ENCODE data around the gene MOB4. TPM values are rescaled to one million over a fixed set of nuclear protein-coding genes. Genes with fewer than 3 reads are reported as not detected.
"Not testable (repeated sequence)": the region's sequence is repeated elsewhere in the genome, so short reads cannot be mapped to it uniquely, and the experiment has no call there.

Gene MOB4
- total RNA-seq, 1 donor from 2014 or later: 26.0 TPM

GRCh38 chr2:197576631-197577030, 60.8 kb downstream of the MOB4 start:
- Mint-ChIP-seq H3K27ac (no peak overlapping the region), H3K36me3 (peaks cover 25% of the 10 kb centered on the region), H3K4me3 (no peak overlapping the region), H3K4me1 (no peaks in the 10 kb centered on the region), H3K27me3 (ENCODE audit: low read depth) (no peaks in the 10 kb centered on the region), H3K9me3 (peaks cover 13% of the 10 kb centered on the region)
- TF ChIP-seq CTCF (IDR thresholded peaks at IDR 0.05; ENCODE audit: unreplicated experiment): no peak
- DNase-seq (ENCODE audit: low spot score in 2 of 2, unreplicated experiment in 2 of 2): no peak

DNA sequence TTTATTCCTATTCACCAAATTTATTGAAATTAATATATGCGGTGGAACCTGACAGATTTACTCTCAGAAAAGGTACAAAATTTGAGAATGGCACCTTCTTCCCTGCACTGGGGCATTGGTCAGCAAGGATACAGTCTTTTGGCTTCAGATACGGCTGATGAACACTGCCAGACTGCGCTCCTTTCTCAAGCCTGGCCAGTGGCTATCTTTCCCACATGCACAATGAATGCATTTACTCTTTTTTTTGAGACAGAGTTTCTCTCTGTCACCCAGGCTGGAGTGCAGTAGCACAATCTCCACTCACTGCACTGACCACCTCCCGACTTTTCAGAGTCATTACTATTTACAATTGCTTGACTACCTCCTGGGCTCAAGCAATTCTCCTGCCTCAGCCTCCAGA, 61.6 kb downstream of the MOB4 start:
- no peak for DNase-seq (ENCODE audit: low spot score in 2 of 2, unreplicated experiment in 2 of 2)
- no peaks in the 10 kb centered on the region for H3K4me1 Mint-ChIP-seq

GRCh38 chr2:197578294-197578693, 62.4 kb downstream of the MOB4 start:
- H3K9me3 Mint-ChIP-seq; H3K4me3 Mint-ChIP-seq; DNase-seq (ENCODE audit: low spot score in 2 of 2, unreplicated experiment in 2 of 2); H3K27me3 Mint-ChIP-seq (ENCODE audit: low read depth); H3K27ac Mint-ChIP-seq; H3K4me1 Mint-ChIP-seq: not testable (repeated sequence)
- H3K36me3 Mint-ChIP-seq: peaks cover 13% of the 10 kb centered on the region

More for the DNA sequence above, 61.6 kb downstream of the MOB4 start:
- Mint-ChIP-seq H3K27me3 (ENCODE audit: low read depth) (no peaks in the 10 kb centered on the region), H3K36me3 (peaks cover 21% of the 10 kb centered on the region), H3K27ac (no peak overlapping the region), H3K9me3 (peaks cover 13% of the 10 kb centered on the region), H3K4me3 (no peak overlapping the region)
- no peak for TF ChIP-seq CTCF (IDR thresholded peaks at IDR 0.05; ENCODE audit: unreplicated experiment)

DNA sequence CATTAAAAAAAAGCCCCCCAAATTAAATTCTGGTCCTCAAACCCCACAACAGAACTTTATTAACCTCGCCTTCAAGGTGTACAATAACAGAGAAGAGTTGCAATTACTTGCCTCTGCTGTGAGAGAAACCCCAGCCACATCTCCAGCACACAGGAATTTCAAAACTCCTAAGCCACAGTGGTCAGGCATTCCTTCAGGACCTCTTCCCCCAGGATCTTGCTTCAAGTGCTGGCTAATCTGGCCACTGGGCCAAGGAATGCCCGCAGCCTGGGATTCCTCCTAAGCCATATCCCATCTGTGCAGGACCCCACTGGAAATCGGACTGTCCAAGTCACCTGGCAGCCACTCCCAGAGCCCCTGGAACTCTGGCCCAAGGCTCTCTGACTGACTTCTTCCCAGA, 64.3 kb downstream of the MOB4 start:
- H3K36me3 Mint-ChIP-seq; H3K4me3 Mint-ChIP-seq; H3K4me1 Mint-ChIP-seq; DNase-seq (ENCODE audit: low spot score in 2 of 2, unreplicated experiment in 2 of 2); H3K9me3 Mint-ChIP-seq; H3K27me3 Mint-ChIP-seq (ENCODE audit: low read depth); H3K27ac Mint-ChIP-seq: not testable (repeated sequence)

- H3K9me3 Mint-ChIP-seq; H3K27me3 Mint-ChIP-seq (ENCODE audit: low read depth); H3K4me3 Mint-ChIP-seq; H3K36me3 Mint-ChIP-seq; H3K4me1 Mint-ChIP-seq; H3K27ac Mint-ChIP-seq; DNase-seq (ENCODE audit: low spot score in 2 of 2, unreplicated experiment in 2 of 2): not testable (repeated sequence)
These were observed 71.4 kb downstream of the MOB4 start for GRCh38 chr2:197587255-197587654.

DNA sequence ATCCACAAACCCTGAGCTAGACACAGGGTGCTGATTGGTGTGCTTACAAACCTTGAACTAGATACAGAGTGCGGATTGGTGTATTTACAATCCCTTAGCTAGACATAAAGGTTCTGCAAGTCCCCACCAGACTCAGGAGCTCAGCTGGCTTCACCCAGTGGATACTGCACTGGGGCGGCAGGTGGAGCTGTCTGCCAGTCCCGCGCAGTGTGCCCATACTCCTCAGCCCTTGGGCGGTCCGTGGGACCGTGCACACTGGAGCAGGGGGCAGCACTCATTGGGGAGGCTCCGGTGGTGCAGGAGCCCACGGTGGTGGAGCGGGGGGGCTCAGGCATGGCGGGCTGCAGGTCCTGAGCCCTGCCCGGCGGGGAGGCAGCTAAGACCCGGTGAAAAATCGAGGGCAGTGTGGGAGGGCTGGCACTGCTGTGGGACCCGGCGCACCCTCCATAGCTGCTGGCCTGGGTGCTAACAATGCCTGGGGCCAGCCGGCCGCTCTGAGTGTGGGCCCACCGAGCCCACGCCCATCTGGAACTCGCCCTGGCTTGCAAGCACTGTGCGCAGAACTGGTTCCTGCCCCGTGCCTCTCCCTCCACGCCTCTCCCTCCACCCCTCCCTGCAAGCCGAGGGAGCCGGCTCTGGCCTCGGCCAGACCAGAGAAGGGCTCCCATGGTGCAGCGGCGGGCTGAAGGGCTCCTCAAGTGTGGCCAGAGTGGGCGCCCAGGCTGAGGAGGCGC, 75.6 kb downstream of the MOB4 start:
- Mint-ChIP-seq H3K27ac (no peak overlapping the region), H3K27me3 (ENCODE audit: low read depth) (no peaks in the 10 kb centered on the region), H3K9me3 (no peaks in the 10 kb centered on the region), H3K36me3 (no peaks in the 10 kb centered on the region), H3K4me1 (no peaks in the 10 kb centered on the region), H3K4me3 (no peak overlapping the region)
- TF ChIP-seq CTCF (IDR thresholded peaks at IDR 0.05; ENCODE audit: unreplicated experiment): no peak
- no peak for DNase-seq (ENCODE audit: low spot score in 2 of 2, unreplicated experiment in 2 of 2)

- Mint-ChIP-seq H3K36me3 (no peaks in the 10 kb centered on the region), H3K9me3 (no peaks in the 10 kb centered on the region), H3K4me3 (no peak overlapping the region), H3K4me1 (no peaks in the 10 kb centered on the region), H3K27ac (no peak overlapping the region), H3K27me3 (ENCODE audit: low read depth) (no peaks in the 10 kb centered on the region)
- no peak for TF ChIP-seq CTCF (IDR thresholded peaks at IDR 0.05; ENCODE audit: unreplicated experiment)
- no peak for DNase-seq (ENCODE audit: low spot score in 2 of 2, unreplicated experiment in 2 of 2)
These were observed 80.9 kb downstream of the MOB4 start for GRCh38 chr2:197596766-197597165.

Data from mesothelial cell of epicardium (in vitro differentiated cells).